HG03520 (cell line): ENCODE measurements around the gene DPY19L3.
"Not testable (repeated sequence)": the region's sequence is repeated elsewhere in the genome, so short reads cannot be mapped to it uniquely, and the experiment has no call there.

Experiments
- ATAC-seq: cut with Tn5 transposase; IDR thresholded peaks from one replicate; pipeline ENCODE4 v1.9.1; 2021; ENCODE audit warnings: mild to moderate bottlenecking, moderate library complexity; ENCODE audit not compliant: unreplicated experiment

DPY19L3 gene

GRCh38 chr19:32489971-32490370, 84.4 kb downstream of the DPY19L3 start:
- ATAC-seq = no peak

- no peak for ATAC-seq
These were observed 91.8 kb downstream of the DPY19L3 start for GRCh38 chr19:32497391-32497790.

DNA sequence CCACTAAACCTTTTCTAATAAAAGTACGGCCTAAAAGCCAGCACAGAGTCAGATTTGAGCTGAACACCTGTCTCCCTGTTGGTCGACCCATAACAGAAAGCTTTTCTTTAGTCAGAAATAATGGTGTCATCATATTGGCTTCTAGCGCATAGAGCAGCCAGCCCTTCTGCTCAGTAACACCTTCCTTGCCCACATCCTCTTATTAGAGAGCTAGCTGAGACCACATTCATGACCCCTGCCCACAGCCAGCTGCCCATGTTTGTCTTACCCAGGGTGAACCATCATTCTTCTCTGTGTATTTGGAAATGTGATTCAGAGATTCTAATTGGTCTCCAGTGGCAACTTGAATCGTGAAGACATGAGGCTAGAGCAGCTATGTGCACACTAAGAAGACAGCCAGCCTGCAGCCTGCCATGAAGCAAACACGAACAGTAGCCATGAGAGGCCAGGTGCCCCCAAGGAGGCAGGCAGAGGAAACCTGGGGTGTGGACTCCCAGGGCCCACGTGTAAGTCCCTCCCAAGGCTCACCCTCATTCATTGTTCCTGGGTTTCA, 93.2 kb downstream of the DPY19L3 start:
- ATAC-seq = no peak

DNA sequence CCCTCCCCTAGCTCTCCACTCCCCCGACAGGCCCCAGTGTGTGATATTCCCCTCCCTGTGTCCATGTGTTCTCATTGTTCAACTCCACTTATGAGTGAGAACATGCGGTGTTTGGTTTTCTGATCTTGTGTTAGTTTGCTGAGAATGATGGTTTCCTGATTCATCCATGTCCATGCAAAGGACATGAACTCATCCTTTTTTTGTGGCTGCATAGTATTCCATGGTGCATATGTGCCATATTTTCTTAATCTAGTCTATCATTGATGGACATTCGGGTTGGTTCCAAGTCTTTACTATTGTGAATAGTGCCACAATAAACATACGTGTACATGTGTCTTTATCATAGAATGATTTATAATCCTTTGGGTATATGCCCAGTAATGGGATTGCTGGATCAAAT, 106.9 kb downstream of the DPY19L3 start:
- ATAC-seq = not testable (repeated sequence)

DNA sequence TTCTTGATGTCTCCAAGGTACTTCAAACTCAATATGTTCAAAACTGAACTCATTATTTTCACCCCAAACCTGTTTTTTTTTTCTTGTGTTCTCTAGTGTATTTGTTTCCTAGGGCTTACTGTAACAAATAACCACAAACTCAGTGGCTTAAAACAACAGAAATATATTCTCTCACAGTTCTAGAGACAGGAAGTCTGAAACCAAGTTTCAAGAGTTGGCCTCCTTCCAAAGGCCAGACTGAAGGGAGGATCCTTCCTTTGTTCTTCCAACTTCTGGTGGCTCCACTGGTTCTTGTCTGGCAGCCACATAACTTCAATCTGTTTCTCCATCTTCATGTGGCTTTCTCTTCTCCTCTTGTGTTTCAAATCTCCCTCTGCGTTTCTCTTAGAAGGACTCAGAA, 113.5 kb downstream of the DPY19L3 start:
- no peak for ATAC-seq

DNA sequence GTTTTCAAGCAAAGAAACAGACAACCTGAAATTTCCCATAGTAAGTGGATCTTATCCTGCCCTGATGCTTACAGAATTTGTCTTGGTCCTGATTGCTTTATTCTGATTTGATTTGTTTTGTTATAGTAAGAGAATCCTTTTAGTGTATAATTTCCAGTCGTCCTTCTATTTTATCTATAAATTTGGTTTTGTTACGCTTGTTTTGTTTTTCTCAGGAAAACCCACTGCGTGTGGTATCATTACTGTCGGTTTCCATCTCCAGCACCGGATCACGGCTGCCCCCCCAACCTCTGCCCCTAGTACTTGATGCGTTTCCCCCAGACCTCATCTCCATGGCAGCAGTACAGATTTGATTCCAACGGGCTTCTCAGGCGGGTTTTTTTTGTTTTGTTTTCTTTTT, 117.4 kb downstream of the DPY19L3 start:
- no peak for ATAC-seq

DNA sequence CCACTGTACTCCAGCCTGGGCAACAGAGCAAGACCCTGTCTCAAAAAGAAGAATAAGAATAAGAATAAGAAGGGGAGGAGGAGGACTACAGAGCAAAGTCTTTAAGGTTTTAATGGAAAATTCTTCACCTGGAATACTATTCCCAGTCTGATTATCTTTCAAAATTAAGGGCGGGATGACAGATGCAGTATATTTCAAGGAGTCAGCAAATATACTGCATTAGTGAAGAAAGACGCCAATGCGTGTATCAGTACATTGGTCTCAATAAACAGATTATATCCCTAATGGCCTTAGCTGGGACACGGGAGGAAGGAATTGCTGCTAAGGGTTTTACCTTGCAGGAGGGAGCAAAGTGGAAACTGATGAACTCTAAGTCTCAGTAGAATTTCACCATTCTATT, 121.3 kb downstream of the DPY19L3 start:
- no peak for ATAC-seq

GRCh38 chr19:32530773-32531172, 125.2 kb downstream of the DPY19L3 start:
- ATAC-seq = no peak

DNA sequence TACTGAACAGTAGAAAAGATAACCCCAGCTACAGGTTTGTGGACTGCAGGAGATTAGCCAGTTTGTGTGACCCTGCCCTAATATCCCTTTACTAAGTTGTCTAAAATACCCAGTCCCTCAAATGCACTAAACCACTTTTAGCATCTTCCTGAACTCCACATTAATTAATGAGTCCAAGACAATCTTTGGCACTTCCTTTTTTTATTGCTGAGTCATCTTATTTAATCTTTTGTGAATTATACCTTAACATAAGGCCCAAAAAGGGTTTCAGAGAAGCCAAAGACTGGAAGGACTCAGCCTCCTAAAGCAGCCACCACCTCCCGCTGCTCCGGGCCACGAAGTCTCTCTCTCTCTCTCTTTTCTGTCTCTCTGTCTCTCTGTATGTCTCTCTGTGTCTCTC, 126.7 kb downstream of the DPY19L3 start:
- ATAC-seq = no peak
